B cell (primary cell): ENCODE measurements around the gene ITPR2. TPM values are rescaled to one million over a fixed set of nuclear protein-coding genes. Genes with fewer than 3 reads are reported as not detected.
"Not testable (repeated sequence)": the region's sequence is repeated elsewhere in the genome, so short reads cannot be mapped to it uniquely, and the experiment has no call there.

ENCODE experiments used
- ATAC-seq: fragments of 200-7000 bp; cut with Tn5 transposase; one replicate; pipeline ENCODE4 v1.10.0; 2021; ENCODE audit warnings: low read depth, mild to moderate bottlenecking, moderate number of reproducible peaks, moderate library complexity
- CTCF ChIA-PET: fragments of 350-600 bp; sonication (Branson Sonifier 250); formaldehyde crosslinking; loops from one replicate; lab custom pipeline; 2021; ENCODE audit warnings: antibody characterized with exemption, inconsistent platforms; lab: Charles Lee
- POLR2A ChIA-PET: fragments of 350-600 bp; sonication (Branson Sonifier 250); formaldehyde crosslinking; loops from one replicate; lab custom pipeline; 2021; ENCODE audit warnings: antibody characterized with exemption; lab: Charles Lee
- DNase-seq: peaks from one replicate; pipeline ENCODE4 v3.0.0; 2013
- H2AFZ ChIP-seq: 2 replicates; pipeline ENCODE4 v1.6.1; 2012; ENCODE audit warnings: mild to moderate bottlenecking, low read depth, low read length; ENCODE audit not compliant: insufficient read depth, poor library complexity, severe bottlenecking
- H3K27ac ChIP-seq, 2 donors: 1 replicate in 1 of 2; 2 replicates in 1 of 2; pipeline ENCODE4 v1.5.1; 2012 to 2013; ENCODE audit warnings: low read length in 2 of 2, mild to moderate bottlenecking in 2 of 2, moderate library complexity in 1 of 2
- H3K27me3 ChIP-seq, 4 experiments: fragments of 200-600 bp in 1 of 4; sonication (generic) in 1 of 4; replicated peaks in 1 of 4; 1 replicate in 2 of 4; 2 replicates in 2 of 4; pipeline versions ENCODE4 v1.6.1 to v1.7.0; 2013 to 2016; ENCODE audit warnings: low read length in 3 of 4, mild to moderate bottlenecking in 2 of 4, mixed read lengths in 1 of 4, moderate library complexity in 1 of 4; ENCODE audit not compliant: insufficient read depth in 4 of 4, control insufficient read depth in 3 of 4; ENCODE audit errors: control extremely low read depth in 1 of 4
- H3K36me3 ChIP-seq, 2 experiments: replicated peaks in 1 of 2; 1 replicate in 1 of 2; 2 replicates in 1 of 2; pipeline versions ENCODE4 v1.6.1 to v1.7.1; 2013; ENCODE audit warnings: low read length in 1 of 2; ENCODE audit not compliant: insufficient read depth in 2 of 2, control insufficient read depth in 1 of 2; ENCODE audit errors: control extremely low read depth in 1 of 2, extremely low read depth in 1 of 2
- H3K4me1 ChIP-seq, 2 donors: fragments of 200-600 bp in 1 of 2; sonication (generic) in 1 of 2; 1 replicate in 1 of 2; 2 replicates in 1 of 2; pipeline versions ENCODE4 v1.5.1 to v1.6.1; 2013 to 2017; ENCODE audit warnings: low read length in 2 of 2; ENCODE audit not compliant: control insufficient read depth in 2 of 2, insufficient read depth in 2 of 2
- H3K4me2 ChIP-seq: replicated peaks from 2 replicates; pipeline ENCODE3; 2012; ENCODE audit warnings: mild to moderate bottlenecking, low read depth, low read length; ENCODE audit not compliant: poor library complexity, severe bottlenecking
- H3K4me3 ChIP-seq, 5 experiments: fragments of 200-600 bp in 1 of 5; sonication (generic) in 1 of 5; 1 replicate in 3 of 5; 2 replicates in 2 of 5; pipeline versions ENCODE4 v1.5.1 to v1.7.0; 2011 to 2016; ENCODE audit warnings: low read length in 4 of 5, mild to moderate bottlenecking in 4 of 5, low read depth in 2 of 5, control low read depth in 1 of 5, moderate library complexity in 1 of 5; ENCODE audit not compliant: insufficient read depth in 1 of 5; ENCODE audit errors: control extremely low read depth in 1 of 5, extremely low read depth in 1 of 5
- H3K79me2 ChIP-seq: fragments of 200-600 bp; sonication (generic); one replicate; pipeline ENCODE4 v1.6.0; 2016; ENCODE audit warnings: low read length; ENCODE audit not compliant: control insufficient read depth, insufficient read depth
- H3K9ac ChIP-seq: fragments of 200-600 bp; sonication (generic); 2 replicates; pipeline ENCODE4 v1.6.1; 2017; ENCODE audit warnings: mild to moderate bottlenecking, low read length, moderate library complexity
- H3K9me3 ChIP-seq, 3 donors: one replicate each; pipeline versions ENCODE4 v1.6.1 to v1.7.1; 2013; ENCODE audit warnings: low read length in 2 of 3; ENCODE audit not compliant: control insufficient read depth in 2 of 3, insufficient read depth in 1 of 3; ENCODE audit errors: control extremely low read depth in 1 of 3
- H4K20me1 ChIP-seq: 2 replicates; pipeline ENCODE4 v1.6.0; 2012; ENCODE audit warnings: mild to moderate bottlenecking, low read length; ENCODE audit not compliant: insufficient read depth, control insufficient read depth, poor library complexity, severe bottlenecking
- H3K27ac Mint-ChIP-seq: one replicate; pipeline ENCODE4 v1.8.0; 2021; ENCODE audit warnings: mixed read lengths
- H3K27me3 Mint-ChIP-seq: one replicate; pipeline ENCODE4 v1.8.0; 2021; ENCODE audit warnings: mixed read lengths
- H3K4me1 Mint-ChIP-seq: one replicate; pipeline ENCODE4 v1.8.0; 2021; ENCODE audit warnings: mixed read lengths
- H3K4me3 Mint-ChIP-seq: one replicate; pipeline ENCODE4 v1.8.0; 2021; ENCODE audit warnings: mixed read lengths
- H3K9me3 Mint-ChIP-seq: one replicate; pipeline ENCODE4 v1.8.0; 2022; ENCODE audit warnings: mixed read lengths; ENCODE audit not compliant: insufficient read depth
- CTCF ChIP-seq: fragments of 200-600 bp; IDR thresholded peaks from one replicate; pipeline ENCODE4 v1.8.0; 2022; ENCODE audit warnings: antibody characterized with exemption, mild to moderate bottlenecking
- EZH2 ChIP-seq: IDR thresholded peaks from 2 replicates; pipeline ENCODE4 v1.6.1; 2012; ENCODE audit warnings: borderline replicate concordance, low read depth, mild to moderate bottlenecking, moderate library complexity, low read length; ENCODE audit not compliant: insufficient read depth, poor library complexity, severe bottlenecking
- WGBS: methylation state at CpG from one replicate; pipeline ENCODE4 v1.1.5; 2013; ENCODE audit warnings: missing lambda C conversion rate; ENCODE audit not compliant: insufficient coverage; 5-methylcytosine and 5-hydroxymethylcytosine counted together
- intact Hi-C: fragments of 100-400 bp; cut with micrococcal nuclease; formaldehyde crosslinking; loops from one replicate; pipeline ENCODE4 v1.10.0; 2022
- polyA plus RNA-seq: library from polyadenylated mRNA; depleted of rRNA; stranded (reverse); fragments of >200 nt; gene quantifications from 2 replicates; pipeline ENCODE4 v1.2.3, GENCODE V29; 2012
- total RNA-seq, 2 donors: library from RNA; stranded (reverse); fragments of 120-200 nt in 1 of 2; gene quantifications; 1 replicate in 1 of 2; 2 replicates in 1 of 2; pipeline versions ENCODE4 v1.2.3 to v1.2.4, GENCODE V29; 2013 to 2022

ITPR2 gene
- total and polyA plus RNA-seq, 2 donors (not counting 1 experiment from before 2014, with no cell fraction given), result 4.3 to 113 TPM

GRCh38 chr12:26435069-26435404 is 398.0 kb downstream of the ITPR2 start:
- no peaks in the 10 kb centered on the region for H3K27me3 ChIP-seq
- CTCF ChIA-PET, result interaction anchor here (1.0 to 2.3 kb wide), 8 partner anchors 32 to 316 kb away, joined by 3 to 18 read pairs (median 4); no protein-coding TSS in a partner anchor
- H3K9me3 ChIP-seq, result no peaks in the 10 kb centered on the region
- no peak overlapping the region for H3K4me2 ChIP-seq
- intact Hi-C loops, result loop anchor here (2.0 kb wide), 2 partner anchors 36 to 338 kb away; no protein-coding TSS in a partner anchor
- POLR2A ChIA-PET, result no interaction called here
- ATAC-seq (no peak), DNase-seq (no peak)
- peak overlapping the region; percentile 11 for H3K27ac Mint-ChIP-seq
- H3K27ac ChIP-seq, result no peak overlapping the region
- H3K9ac ChIP-seq, result no peak overlapping the region
- H3K9me3 Mint-ChIP-seq, result no peaks in the 10 kb centered on the region
- WGBS, result no CpG with 5 or more reads among the region's 1 CpG
- H3K79me2 ChIP-seq, result no peaks in the 10 kb centered on the region
- H3K4me1 Mint-ChIP-seq, result no peaks in the 10 kb centered on the region
- no peak overlapping the region for H3K4me3 ChIP-seq
- H3K4me3 Mint-ChIP-seq, result no peak overlapping the region
- TF ChIP-seq EZH2 (no peak), CTCF (no peak)
- H3K4me1 ChIP-seq, result no peaks in the 10 kb centered on the region
- H3K36me3 ChIP-seq, result peaks cover 0 to 3% of the 10 kb centered on the region in 2 experiments
- no peak overlapping the region for H2AFZ ChIP-seq
- H3K27me3 Mint-ChIP-seq, result no peaks in the 10 kb centered on the region
- H4K20me1 ChIP-seq, result no peaks in the 10 kb centered on the region

GRCh38 chr12:26434299-26435068 is 398.5 kb downstream of the ITPR2 start:
- Histone ChIP-seq H3K9me3 (no peaks in the 10 kb centered on the region), H3K4me1 (no peaks in the 10 kb centered on the region), H3K4me3 (no peak overlapping the region), H3K79me2 (no peaks in the 10 kb centered on the region), H4K20me1 (no peaks in the 10 kb centered on the region), H3K36me3 (peaks cover 0 to 3% of the 10 kb centered on the region in 2 experiments), H3K4me2 (no peak overlapping the region), H3K27ac (no peak overlapping the region), H3K9ac (no peak overlapping the region), H3K27me3 (no peaks in the 10 kb centered on the region), H2AFZ (no peak overlapping the region)
- Mint-ChIP-seq H3K27ac (peak overlapping the region; percentile 11), H3K27me3 (no peaks in the 10 kb centered on the region), H3K9me3 (no peaks in the 10 kb centered on the region), H3K4me3 (no peak overlapping the region), H3K4me1 (no peaks in the 10 kb centered on the region)
- WGBS, result no CpG with 5 or more reads among the region's 4 CpGs
- CTCF ChIA-PET, result interaction anchor here (0.7 to 3.1 kb wide), 15 partner anchors 8 to 346 kb away, joined by 3 to 18 read pairs (median 4); no protein-coding TSS in a partner anchor
- POLR2A ChIA-PET, result no interaction called here
- TF ChIP-seq CTCF (peak; percentile 83), EZH2 (no peak)
- intact Hi-C loops, result loop anchor here (1.0 to 5.0 kb wide), 6 partner anchors 36 to 338 kb away; no protein-coding TSS in a partner anchor
- peak; percentile 61 for ATAC-seq
- DNase-seq, result peak; percentile 61

- H3K9me3 ChIP-seq, H3K36me3 ChIP-seq, H3K4me3 ChIP-seq, H3K4me1 ChIP-seq, POLR2A ChIA-PET, DNase-seq, H3K4me2 ChIP-seq, H3K27ac Mint-ChIP-seq, ATAC-seq, H3K4me1 Mint-ChIP-seq, H3K9me3 Mint-ChIP-seq, H4K20me1 ChIP-seq, H2AFZ ChIP-seq, H3K79me2 ChIP-seq, H3K27ac ChIP-seq, H3K4me3 Mint-ChIP-seq, H3K27me3 ChIP-seq, H3K27me3 Mint-ChIP-seq, H3K9ac ChIP-seq: not testable (repeated sequence)
- intact Hi-C loops, result loop anchor here (1.0 to 5.0 kb wide), 6 partner anchors 37 to 337 kb away; no protein-coding TSS in a partner anchor
- 20% methylated on average over 1 of the region's 1 CpG for WGBS
- CTCF ChIA-PET, result interaction anchor here (0.7 to 3.1 kb wide), 14 partner anchors 9 to 452 kb away, joined by 3 to 16 read pairs (median 4); no protein-coding TSS in a partner anchor
Measured at GRCh38 chr12:26433701-26434100, 399.3 kb downstream of the ITPR2 start.
